Esophagus muscularis mucosa (tissue), 4 donors: ENCODE data around the gene SLC25A12. TPM values are rescaled to one million over a fixed set of nuclear protein-coding genes. Genes with fewer than 3 reads are reported as not detected.

Experiments used
- DNase-seq: peaks from one replicate; pipeline ENCODE4 v3.0.0-alpha.2; 2017; ENCODE audit errors: extremely low spot score
- H3K27ac ChIP-seq, 4 donors: fragments of 200-600 bp; sonication (generic); replicated peaks in 1 of 4; 1 replicate in 3 of 4; 2 replicates in 1 of 4; pipeline ENCODE4 v1.5.1; 2016 to 2019; ENCODE audit warnings: mild to moderate bottlenecking in 1 of 4
- H3K27me3 ChIP-seq, 4 donors: fragments of 200-600 bp; sonication (generic); one replicate each; pipeline versions ENCODE4 v1.5.1 to v1.6.0; 2016 to 2019
- H3K36me3 ChIP-seq, 4 donors: fragments of 200-600 bp; sonication (generic); one replicate each; pipeline ENCODE4 v1.5.1; 2016 to 2019
- H3K4me1 ChIP-seq, 4 donors: fragments of 200-600 bp; sonication (generic); one replicate each; pipeline ENCODE4 v1.5.1; 2016 to 2019
- H3K4me3 ChIP-seq, 4 donors: fragments of 200-600 bp; sonication (generic); 1 replicate in 2 of 4; 2 replicates in 2 of 4; pipeline ENCODE4 v1.5.1; 2016 to 2019; ENCODE audit warnings: mild to moderate bottlenecking in 4 of 4, moderate library complexity in 1 of 4
- H3K9me3 ChIP-seq, 4 donors: fragments of 200-600 bp; sonication (generic); 1 replicate in 3 of 4; 2 replicates in 1 of 4; pipeline ENCODE4 v1.5.1; 2016 to 2019
- EP300 ChIP-seq: sonication (generic); formaldehyde crosslinking; IDR thresholded peaks from one replicate; pipeline ENCODE4 v1.6.1; 2017; ENCODE audit warnings: antibody characterized with exemption
- POLR2A ChIP-seq: fragments of 450-650 bp; IDR thresholded peaks from one replicate; pipeline ENCODE4 v1.6.1; 2017; ENCODE audit warnings: antibody characterized with exemption, moderate library complexity, mild to moderate bottlenecking, low read depth
- POLR2AphosphoS5 ChIP-seq, 2 donors: sonication (generic); formaldehyde crosslinking; IDR thresholded peaks; one replicate each; pipeline ENCODE4 v1.6.1; 2017; ENCODE audit warnings: antibody characterized with exemption in 2 of 2
- WGBS: methylation state at CpG from one replicate; pipeline ENCODE4 v1.1.5; 2018; 5-methylcytosine and 5-hydroxymethylcytosine counted together
- intact Hi-C: fragments of 100-400 bp; cut with DNase I; formaldehyde crosslinking; loops from one replicate; pipeline ENCODE4 v1.15.1; 2023
- total RNA-seq, 4 donors: library from RNA; depleted of rRNA; stranded (reverse); fragments of >200 nt; gene quantifications; one replicate each; pipeline versions ENCODE4 v1.1.0 to v1.2.1, GENCODE V29; 2016
- TF ChIP-seq, protein P1 (sequence below), 3 experiments: fragments of 200-600 bp in 2 of 3; fragments of 450-650 bp in 1 of 3; sonication (generic) in 2 of 3; IDR thresholded peaks; one replicate each; pipeline ENCODE4 v1.5.1; 2017 to 2019; ENCODE audit warnings: antibody characterized with exemption in 3 of 3, mild to moderate bottlenecking in 2 of 3, moderate library complexity in 1 of 3

SLC25A12 gene
- total RNA-seq, 4 donors from 2014 or later, result 52.2 to 68.9 (median 63.6) TPM

DNA sequence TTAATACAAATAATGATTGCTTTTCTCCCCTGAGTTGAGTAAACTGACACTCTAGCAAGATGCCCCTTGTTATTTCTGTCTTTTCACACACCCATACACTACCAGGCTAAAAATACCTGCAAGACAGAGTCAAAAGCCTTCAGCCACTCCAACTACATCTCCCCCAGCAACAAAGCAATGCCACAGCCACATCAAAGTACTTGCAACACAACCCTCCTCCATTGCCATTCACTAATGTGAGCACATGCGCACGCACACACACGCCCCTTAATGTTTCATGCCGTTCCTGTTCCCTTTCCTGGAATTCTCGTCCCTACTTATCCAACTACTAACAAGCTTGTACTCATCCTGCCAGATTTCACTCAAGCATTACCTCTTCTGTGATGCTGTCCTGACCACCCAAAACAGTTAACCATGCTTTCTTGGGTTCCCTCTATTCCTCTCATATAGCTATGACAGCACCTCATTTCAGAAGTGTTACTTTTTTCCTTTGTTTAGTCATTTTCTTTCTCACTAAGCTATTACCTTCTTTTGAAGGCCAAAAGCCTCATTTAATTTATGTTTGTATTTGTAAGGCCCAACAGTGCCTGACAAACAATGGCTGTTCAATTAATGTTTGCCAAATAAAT, 29.6 kb downstream of the SLC25A12 start:
- peaks cover 0 to 19% (median 9%) of the 10 kb centered on the region in 4 donors for H3K36me3 ChIP-seq
- WGBS, result 91% methylated on average over 5 of the region's 5 CpGs
- no peak for DNase-seq
- H3K9me3 ChIP-seq, result no peaks in the 10 kb centered on the region
- no peaks in the 10 kb centered on the region for H3K27me3 ChIP-seq
- no peak for TF ChIP-seq POLR2AphosphoS5 (IDR thresholded peaks at IDR 0.05)
- TF ChIP-seq POLR2A, result no peak
- TF ChIP-seq, protein P1, sequence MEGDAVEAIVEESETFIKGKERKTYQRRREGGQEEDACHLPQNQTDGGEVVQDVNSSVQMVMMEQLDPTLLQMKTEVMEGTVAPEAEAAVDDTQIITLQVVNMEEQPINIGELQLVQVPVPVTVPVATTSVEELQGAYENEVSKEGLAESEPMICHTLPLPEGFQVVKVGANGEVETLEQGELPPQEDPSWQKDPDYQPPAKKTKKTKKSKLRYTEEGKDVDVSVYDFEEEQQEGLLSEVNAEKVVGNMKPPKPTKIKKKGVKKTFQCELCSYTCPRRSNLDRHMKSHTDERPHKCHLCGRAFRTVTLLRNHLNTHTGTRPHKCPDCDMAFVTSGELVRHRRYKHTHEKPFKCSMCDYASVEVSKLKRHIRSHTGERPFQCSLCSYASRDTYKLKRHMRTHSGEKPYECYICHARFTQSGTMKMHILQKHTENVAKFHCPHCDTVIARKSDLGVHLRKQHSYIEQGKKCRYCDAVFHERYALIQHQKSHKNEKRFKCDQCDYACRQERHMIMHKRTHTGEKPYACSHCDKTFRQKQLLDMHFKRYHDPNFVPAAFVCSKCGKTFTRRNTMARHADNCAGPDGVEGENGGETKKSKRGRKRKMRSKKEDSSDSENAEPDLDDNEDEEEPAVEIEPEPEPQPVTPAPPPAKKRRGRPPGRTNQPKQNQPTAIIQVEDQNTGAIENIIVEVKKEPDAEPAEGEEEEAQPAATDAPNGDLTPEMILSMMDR (IDR thresholded peaks at IDR 0.05), result no peak
- TF ChIP-seq EP300, result no peak
- intact Hi-C loops, result no loop called here
- H3K4me1 ChIP-seq, result peaks cover 4 to 9% (median 7%) of the 10 kb centered on the region in 4 donors
- H3K27ac ChIP-seq, result no peak overlapping the region
- no peak overlapping the region for H3K4me3 ChIP-seq

DNA sequence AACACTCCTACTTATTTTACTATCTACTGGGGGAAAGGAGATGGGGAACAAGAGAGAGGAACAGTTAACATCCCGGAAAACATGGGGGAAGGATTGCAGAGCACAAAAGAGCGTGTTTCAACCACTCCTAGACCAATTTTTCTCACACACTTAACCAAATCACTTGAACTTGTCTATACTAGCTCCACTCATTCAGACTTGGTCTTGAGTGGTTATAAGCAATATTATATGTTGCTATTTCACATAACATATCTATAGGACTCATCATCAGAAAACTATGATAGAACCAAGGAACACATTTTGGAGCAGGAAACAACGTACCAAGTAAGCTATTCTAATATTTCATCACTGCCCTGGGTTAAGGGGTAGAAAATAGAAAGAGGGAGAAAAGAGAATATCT, 31.5 kb downstream of the SLC25A12 start:
- WGBS, result 93% methylated on average over 3 of the region's 3 CpGs

DNA sequence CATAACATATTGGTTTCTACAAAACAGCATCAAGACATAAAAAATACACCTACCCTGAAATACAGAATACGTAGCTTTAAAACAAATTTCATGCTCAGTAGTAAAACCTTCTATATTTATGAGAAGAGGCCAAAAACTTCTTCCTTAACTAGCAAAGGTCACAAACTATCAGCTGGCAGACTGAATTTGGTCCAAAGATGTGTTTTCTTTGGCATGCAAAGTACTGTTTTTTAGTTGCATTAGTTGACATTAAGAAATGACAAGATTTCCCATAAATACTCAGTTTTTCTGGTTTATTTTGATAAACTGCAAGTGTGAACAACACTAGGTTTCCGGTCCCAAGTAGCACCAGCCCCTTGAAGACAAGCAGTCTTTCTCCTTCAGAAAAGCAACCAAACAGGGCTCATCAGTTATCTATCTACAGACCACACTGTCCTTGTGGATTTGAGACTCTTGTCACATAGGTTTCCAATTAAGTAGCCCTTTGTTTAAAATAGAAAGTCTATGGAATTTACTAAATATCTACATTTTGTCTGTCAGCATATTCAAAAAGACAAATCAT, 35.6 kb downstream of the SLC25A12 start:
- Histone ChIP-seq H3K9me3 (no peaks in the 10 kb centered on the region), H3K4me3 (no peak overlapping the region), H3K4me1 (peaks cover 0 to 15% (median 14%) of the 10 kb centered on the region in 4 donors), H3K27me3 (no peaks in the 10 kb centered on the region), H3K36me3 (peaks cover 0 to 17% (median 10%) of the 10 kb centered on the region in 4 donors), H3K27ac (no peak overlapping the region)
- intact Hi-C loops, result no loop called here
- no peak for TF ChIP-seq POLR2AphosphoS5 (IDR thresholded peaks at IDR 0.05)
- TF ChIP-seq, protein P1 (IDR thresholded peaks at IDR 0.05), result no peak
- TF ChIP-seq POLR2A, result no peak
- no peak for TF ChIP-seq EP300
- no peak for DNase-seq
- 76% methylated on average over 2 of the region's 2 CpGs for WGBS

More for the DNA sequence above, 31.5 kb downstream of the SLC25A12 start:
- no peak for TF ChIP-seq POLR2AphosphoS5 (IDR thresholded peaks at IDR 0.05)
- TF ChIP-seq, protein P1 (IDR thresholded peaks at IDR 0.05), result no peak
- TF ChIP-seq POLR2A, result no peak
- no peak for TF ChIP-seq EP300
- H3K4me3 ChIP-seq, result no peak overlapping the region
- peaks cover 9 to 23% (median 16%) of the 10 kb centered on the region in 4 donors for H3K4me1 ChIP-seq
- no peaks in the 10 kb centered on the region for H3K27me3 ChIP-seq
- H3K36me3 ChIP-seq, result peaks cover 0 to 10% (median 2%) of the 10 kb centered on the region in 4 donors
- intact Hi-C loops, result no loop called here
- DNase-seq, result no peak
- H3K27ac ChIP-seq, result no peak overlapping the region
- H3K9me3 ChIP-seq, result no peaks in the 10 kb centered on the region

DNA sequence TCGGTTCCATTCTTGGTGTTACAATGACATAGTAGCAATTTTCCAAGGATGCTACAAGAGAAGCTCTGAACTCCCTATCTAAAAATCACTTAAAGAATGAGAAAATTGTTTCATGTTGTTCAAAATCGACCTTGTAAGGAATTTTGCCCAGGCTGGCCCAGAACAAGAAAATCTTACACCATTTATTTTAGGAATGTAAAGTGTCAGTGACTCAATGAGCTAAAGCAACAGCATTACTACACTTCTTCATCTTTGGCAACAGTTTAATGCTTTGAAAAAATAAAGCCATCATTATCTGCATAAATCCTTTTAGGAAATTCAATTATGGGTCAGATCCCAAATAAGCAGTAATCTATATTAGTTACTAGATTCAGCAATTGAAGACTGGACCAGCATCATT, 38.6 kb downstream of the SLC25A12 start:
- intact Hi-C loops, result no loop called here
- no peak overlapping the region for H3K4me3 ChIP-seq
- DNase-seq, result no peak
- no peaks in the 10 kb centered on the region for H3K27me3 ChIP-seq
- peaks cover 0 to 29% (median 18%) of the 10 kb centered on the region in 4 donors for H3K36me3 ChIP-seq
- TF ChIP-seq, protein P1 (IDR thresholded peaks at IDR 0.05), result no peak
- TF ChIP-seq EP300 (no peak), POLR2A (no peak), POLR2AphosphoS5 (IDR thresholded peaks at IDR 0.05) (no peak)
- H3K9me3 ChIP-seq, result no peaks in the 10 kb centered on the region
- 75% methylated on average over 2 of the region's 2 CpGs for WGBS
- H3K4me1 ChIP-seq, result peaks cover 0 to 19% (median 14%) of the 10 kb centered on the region in 4 donors
- H3K27ac ChIP-seq, result no peak overlapping the region
